ENCODE results near the gene KIF1A.
"Not testable (repeated sequence)": the region's sequence is repeated elsewhere in the genome, so short reads cannot be mapped to it uniquely, and the experiment has no call there.

KIF1A gene

GRCh38 chr2:240784629-240785423 is 35.2 kb downstream of the KIF1A start:
- DNase-seq, result no peak

DNA sequence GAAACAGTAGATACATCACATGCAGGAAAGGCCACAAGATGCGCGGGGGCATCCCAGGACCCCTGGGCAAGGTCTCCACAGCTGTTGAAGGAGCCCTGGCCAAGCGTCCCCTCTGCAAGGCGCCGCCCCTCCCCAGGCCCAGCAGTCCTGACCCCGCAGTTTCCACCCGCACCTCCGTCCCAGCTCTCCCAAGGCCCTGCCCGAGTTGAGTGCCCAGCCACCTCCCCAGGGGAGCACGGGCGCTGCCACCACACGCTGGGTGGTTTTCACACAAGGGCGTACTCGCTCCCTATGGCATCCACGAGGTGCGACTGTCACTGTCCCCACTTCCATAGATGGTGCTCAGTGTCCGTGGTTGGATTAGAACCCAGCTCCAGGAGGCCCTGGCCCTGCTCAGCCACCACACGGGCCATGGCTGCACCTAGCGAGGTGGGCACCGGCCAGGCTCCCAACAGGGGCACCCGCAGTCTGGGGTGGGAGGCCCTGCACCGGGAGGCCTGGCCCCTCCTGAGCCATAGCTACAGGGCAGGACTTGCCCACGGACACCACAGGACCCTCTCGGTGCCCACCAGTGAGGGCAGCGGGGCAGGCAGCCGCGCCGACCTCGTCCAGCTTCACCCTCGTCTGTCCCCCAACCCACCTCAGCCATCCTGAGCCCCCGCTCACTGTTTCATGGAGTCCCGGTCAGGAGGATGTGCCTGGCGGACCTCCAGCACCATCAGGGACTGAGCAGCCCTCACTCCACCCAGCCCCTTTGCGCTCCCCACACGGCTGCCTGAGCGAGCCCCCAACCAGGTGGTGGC is 36.0 kb downstream of the KIF1A start:
- no peak for DNase-seq

DNA sequence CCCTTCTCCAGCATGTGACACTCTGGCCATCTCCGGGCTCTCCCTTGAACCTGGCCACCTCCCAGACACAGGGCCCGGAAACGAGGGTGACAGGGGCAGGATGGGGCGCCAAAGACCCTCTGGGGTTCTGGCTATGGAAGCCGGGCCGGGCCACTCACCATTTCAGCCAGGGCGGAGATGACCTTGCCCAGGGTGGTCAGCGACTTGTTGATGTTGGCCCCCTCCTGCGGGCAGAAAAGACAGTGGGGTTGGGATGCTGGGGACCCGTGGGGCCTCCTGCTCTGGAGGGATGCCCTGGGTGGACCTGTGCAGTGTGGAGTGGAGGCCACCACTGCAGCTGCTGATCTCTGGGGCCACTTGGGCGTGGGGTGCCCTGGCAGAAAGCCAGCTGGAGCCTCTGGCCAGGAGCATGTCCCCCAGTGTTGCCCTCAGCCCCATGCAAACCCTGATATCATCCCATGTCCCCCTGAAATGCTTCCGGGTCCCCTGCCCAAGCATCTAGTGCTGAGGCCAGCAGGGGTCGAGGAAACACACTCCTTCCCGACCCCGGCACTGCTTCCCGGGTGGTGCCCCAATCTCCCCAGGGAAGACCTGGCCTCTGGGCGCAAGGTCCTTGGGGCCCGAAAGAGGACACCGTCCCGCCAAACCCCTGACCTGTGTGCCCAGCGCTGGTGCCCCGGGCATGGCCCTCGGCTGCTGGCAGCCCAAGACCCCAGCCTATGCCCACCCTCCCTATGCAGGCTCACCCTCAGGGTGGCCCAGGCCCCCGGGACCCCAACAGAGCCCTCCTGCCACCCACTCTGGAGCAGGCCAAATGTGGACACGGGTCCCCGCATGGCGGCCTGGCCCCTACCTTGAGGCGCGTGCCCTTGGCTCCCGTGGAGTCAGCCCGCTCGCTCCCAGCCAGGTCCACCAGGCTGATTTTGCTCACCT is 36.9 kb downstream of the KIF1A start:
- DNase-seq, result no peak

GRCh38 chr2:240782221-240782885 is 37.7 kb downstream of the KIF1A start:
- no peak for DNase-seq

- DNase-seq, result no peak
These were observed 38.4 kb downstream of the KIF1A start for GRCh38 chr2:240781471-240782220.

- no peak for DNase-seq
These were observed 39.9 kb downstream of the KIF1A start for GRCh38 chr2:240780023-240780700.

- not testable (repeated sequence) for DNase-seq
These were observed 40.7 kb downstream of the KIF1A start for GRCh38 chr2:240779250-240779832.

GRCh38 chr2:240778426-240778825 is 41.6 kb downstream of the KIF1A start:
- DNase-seq, result no peak

DNA sequence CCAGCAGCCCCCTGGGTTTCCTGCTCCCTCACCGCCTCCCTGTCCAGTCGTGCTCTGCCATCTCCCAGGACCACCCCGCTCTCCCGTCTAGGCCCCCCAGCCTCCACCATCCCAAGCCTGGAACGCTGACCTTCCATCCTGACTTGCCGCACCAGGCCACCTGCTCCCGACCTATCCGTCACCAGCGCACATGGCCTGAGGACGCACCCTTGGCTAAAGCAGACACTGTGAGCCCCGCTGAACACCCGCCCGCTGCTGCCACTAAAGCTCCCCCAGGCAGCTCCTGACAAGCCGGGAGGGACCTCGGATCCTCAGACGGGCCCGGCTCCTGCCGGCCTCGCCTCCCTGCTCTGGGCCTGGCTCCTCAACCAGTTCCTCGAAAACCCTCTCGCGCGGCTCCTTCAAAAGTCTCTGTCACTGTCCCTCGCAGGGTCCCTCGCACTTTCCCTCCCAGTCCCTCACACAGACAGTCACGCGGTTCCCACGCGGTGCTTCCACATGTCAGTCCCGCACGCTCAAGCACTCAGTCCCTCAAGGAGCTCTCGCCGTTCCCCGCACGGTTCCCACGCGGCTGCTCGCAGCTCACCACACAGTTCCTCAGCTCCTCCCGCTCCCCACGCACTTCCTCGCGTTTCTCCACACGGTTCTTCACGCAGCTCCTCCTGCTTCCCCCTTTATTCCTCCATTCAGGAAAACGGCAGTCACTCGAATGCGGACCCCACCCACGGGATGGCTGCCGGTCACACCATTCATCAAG is 42.4 kb downstream of the KIF1A start:
- no peak for DNase-seq

DNA sequence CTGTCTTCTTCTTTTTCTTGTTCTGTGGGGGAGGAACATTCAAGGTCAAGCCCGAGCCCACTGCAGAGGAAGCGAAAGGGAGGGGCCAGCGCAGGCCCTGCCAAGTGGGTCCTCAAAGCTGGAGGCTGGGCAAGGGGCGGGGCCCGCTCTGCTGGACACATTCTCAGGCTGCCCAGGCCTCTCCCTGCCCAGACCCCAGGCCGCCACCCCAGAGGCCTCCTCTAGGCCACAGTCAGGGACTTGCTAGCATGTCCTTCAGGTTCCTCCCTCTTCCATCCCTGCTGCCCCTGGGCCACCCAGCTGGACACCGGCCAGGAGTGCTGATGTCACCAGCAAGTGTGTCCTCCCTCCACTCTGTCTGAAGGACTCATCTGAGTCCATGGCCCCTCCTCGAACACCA is 44.1 kb downstream of the KIF1A start:
- no peak for DNase-seq

DNA sequence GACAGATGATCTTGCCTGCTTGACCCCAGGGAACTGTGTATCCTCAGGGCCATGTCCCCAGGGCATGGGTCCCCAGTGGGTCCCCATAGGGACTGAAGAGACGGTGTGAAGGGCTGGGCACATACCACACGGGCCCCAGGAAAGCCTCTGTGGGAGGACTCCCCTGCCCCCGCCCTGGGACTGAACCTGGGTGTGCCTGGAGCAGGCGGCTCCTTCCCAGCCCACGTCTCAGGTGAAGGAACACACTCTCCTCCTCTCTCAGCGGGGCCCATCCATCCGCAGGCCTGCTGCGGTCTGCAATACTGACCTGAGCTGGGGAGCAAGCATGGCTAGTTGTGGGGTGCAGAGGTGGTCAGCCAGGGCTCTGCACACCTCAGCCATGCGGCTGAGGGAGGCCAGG is 45.2 kb downstream of the KIF1A start:
- no peak for DNase-seq

DNA sequence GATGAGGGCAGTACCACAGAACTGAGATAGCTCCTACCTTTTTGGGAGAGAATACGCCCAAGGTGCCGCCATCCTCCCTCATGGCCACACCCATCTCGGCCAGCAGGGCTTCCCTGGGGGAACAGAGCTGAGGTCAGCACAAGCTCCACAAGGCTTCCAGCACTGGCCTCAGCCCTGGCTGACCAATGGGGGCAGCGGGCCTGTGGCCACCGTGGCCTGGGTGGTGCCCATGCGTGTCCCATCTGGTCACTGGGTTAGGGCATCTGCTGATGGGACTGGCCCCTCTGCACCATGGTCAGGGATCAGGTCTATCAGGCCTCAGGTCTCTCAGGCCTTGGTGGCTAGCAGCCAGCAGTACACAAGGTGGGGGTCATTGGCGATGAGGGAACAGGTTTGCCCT is 50.9 kb downstream of the KIF1A start:
- no peak for DNase-seq

GRCh38 chr2:240768216-240768615 is 51.8 kb downstream of the KIF1A start:
- no peak for DNase-seq

DNA sequence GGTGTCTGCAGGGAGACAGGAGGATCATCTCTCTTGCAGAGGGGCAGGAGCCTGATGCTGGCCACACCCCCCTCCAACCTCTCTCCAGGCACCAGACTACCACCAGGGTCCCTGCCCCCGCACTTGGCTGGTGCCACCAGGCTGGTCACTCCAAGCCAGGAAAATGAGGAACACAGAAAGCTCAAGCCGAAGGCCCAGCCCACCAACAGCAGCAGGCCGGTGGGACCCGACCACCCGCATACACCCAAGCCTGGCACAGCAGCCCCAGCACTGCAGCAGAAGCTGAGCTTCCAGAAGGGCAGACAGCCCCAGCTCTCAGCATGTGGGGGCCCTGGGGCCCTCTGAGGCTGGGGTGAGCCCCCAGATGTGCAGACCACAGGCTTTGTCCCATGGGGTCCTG is 52.7 kb downstream of the KIF1A start:
- DNase-seq, result no peak

DNA sequence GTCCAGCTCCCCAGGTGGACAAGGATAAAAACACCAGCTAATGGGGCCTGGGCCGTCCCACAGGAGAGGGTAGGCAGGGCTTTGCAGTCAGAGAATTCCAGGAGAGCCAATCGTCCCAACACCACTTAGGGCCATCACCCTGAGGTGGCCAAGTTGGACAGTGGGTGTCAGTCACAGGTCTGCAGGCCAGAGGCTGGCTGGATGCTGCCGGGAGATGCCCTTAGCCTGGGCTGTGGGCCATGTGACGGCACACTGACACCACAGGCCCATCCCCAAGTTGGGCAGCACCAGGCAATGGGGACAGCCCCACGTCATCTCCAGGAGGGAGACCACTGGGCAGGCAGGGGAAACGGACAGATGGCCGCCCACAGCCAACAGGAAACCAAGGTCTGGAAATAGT is 53.9 kb downstream of the KIF1A start:
- no peak for DNase-seq

GRCh38 chr2:240765007-240765406 is 55.0 kb downstream of the KIF1A start:
- DNase-seq, result no peak

DNA sequence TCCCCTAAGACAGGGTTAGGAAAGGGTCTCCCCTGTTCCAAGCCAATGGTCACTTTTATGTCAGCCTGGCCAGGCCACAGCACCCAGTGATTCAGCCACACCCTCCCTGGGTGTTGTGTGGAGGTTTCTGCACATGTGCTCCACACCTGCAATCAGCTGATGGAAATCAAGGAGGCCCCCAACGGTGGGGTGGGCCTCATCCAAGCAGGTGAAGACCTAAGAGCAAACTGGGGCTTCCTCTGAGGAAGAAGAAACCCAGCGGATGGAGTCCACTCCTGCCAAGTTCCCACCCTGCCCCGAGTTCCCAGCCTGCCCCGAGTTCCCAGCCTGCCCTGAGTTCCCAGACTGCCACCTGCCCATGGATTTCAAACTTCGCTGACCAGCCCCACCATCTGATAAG is 55.4 kb downstream of the KIF1A start:
- DNase-seq, result no peak

- no peak for DNase-seq
These were observed 57.0 kb downstream of the KIF1A start for GRCh38 chr2:240762971-240763370.

GRCh38 chr2:240762249-240762648 is 57.8 kb downstream of the KIF1A start:
- DNase-seq, result no peak

All from effector CD4-positive, alpha-beta T cell (primary cell).